HTR-8/SVneo (cell line): Measurements from ENCODE around the gene SYT8.

Experiments
- DNase-seq: peaks from one replicate; pipeline ENCODE4 v3.0.0; 2011; ENCODE audit warnings: low spot score, mixed read lengths; ENCODE audit not compliant: insufficient read length
- FAIRE-seq: peaks from 2 replicates; lab custom pipeline; 2011; peaks lifted over from hg19 to GRCh38; lab: Jason Lieb, UNC

The SYT8 gene

GRCh38 chr11:1842149-1843097 lies 7.6 kb downstream of the SYT8 start:
- FAIRE-seq (no peak), DNase-seq (no peak)

GRCh38 chr11:1843098-1843473 lies 8.3 kb downstream of the SYT8 start:
- FAIRE-seq (no peak), DNase-seq (no peak)

- no peak for DNase-seq
- FAIRE-seq, result no peak
Observed at GRCh38 chr11:1843796-1844195, 9.0 kb downstream of the SYT8 start.

GRCh38 chr11:1844221-1845094 lies 9.7 kb downstream of the SYT8 start:
- FAIRE-seq, result peak; percentile 9
- DNase-seq, result no peak

GRCh38 chr11:1845095-1845429 lies 10.3 kb downstream of the SYT8 start:
- no peak for FAIRE-seq

GRCh38 chr11:1845561-1846452 lies 11.0 kb downstream of the SYT8 start:
- DNase-seq, result no peak

More at GRCh38 chr11:1845095-1845429, 10.3 kb downstream of the SYT8 start:
- DNase-seq, result no peak

GRCh38 chr11:1846453-1846932 lies 11.7 kb downstream of the SYT8 start:
- no peak for DNase-seq
- no peak for FAIRE-seq

More at GRCh38 chr11:1845561-1846452, 11.0 kb downstream of the SYT8 start:
- no peak for FAIRE-seq

- FAIRE-seq, result no peak
- DNase-seq, result no peak
Observed at GRCh38 chr11:1847006-1847735, 12.4 kb downstream of the SYT8 start.

GRCh38 chr11:1847926-1848639 lies 13.3 kb downstream of the SYT8 start:
- no peak for DNase-seq
- no peak for FAIRE-seq

GRCh38 chr11:1848640-1849430 lies 14.0 kb downstream of the SYT8 start:
- FAIRE-seq, result no peak

GRCh38 chr11:1851468-1852180 lies 16.8 kb downstream of the SYT8 start:
- DNase-seq, result no peak

More at GRCh38 chr11:1848640-1849430, 14.0 kb downstream of the SYT8 start:
- DNase-seq, result no peak

GRCh38 chr11:1852271-1852876 lies 17.6 kb downstream of the SYT8 start:
- FAIRE-seq, result no peak

More at GRCh38 chr11:1851468-1852180, 16.8 kb downstream of the SYT8 start:
- FAIRE-seq, result no peak

GRCh38 chr11:1852877-1853276 lies 18.1 kb downstream of the SYT8 start, which contains the start of gene LSP1:
Gene LSP1, plus strand, starts transcription at chr11:1853084. Its CDS starts 61 bp downstream, at chr11:1853145.
- FAIRE-seq (no peak), DNase-seq (no peak)

More at GRCh38 chr11:1852271-1852876, 17.6 kb downstream of the SYT8 start:
- no peak for DNase-seq

GRCh38 chr11:1853376-1854131 lies 18.8 kb downstream of the SYT8 start:
- DNase-seq (no peak), FAIRE-seq (no peak)

GRCh38 chr11:1854132-1854948 lies 19.6 kb downstream of the SYT8 start:
- DNase-seq, result no peak
- no peak for FAIRE-seq
